HEK293 (cell line): Measurements from ENCODE around the gene RPL10.

Experiments used
- GLI4 ChIP-seq: fragments of 450-650 bp; formaldehyde crosslinking; IDR thresholded peaks from 2 replicates; pipeline ENCODE4 v1.5.1; 2016; ENCODE audit warnings: missing biosample characterization, missing genetic modification characterization
- HOXC10 ChIP-seq: sonication (generic); formaldehyde crosslinking; IDR thresholded peaks from 2 replicates; pipeline ENCODE4 v1.8.1; 2023; ENCODE audit warnings: mild to moderate bottlenecking, missing genetic modification reagents
- PATZ1 ChIP-seq: fragments of 450-650 bp; formaldehyde crosslinking; IDR thresholded peaks from 2 replicates; pipeline ENCODE4 v1.5.1; 2016; ENCODE audit warnings: missing biosample characterization, missing genetic modification characterization
- SP7 ChIP-seq: fragments of 450-650 bp; formaldehyde crosslinking; IDR thresholded peaks from 2 replicates; pipeline ENCODE4 v1.5.1; 2016; ENCODE audit warnings: missing biosample characterization, missing genetic modification characterization
- TCF7L2 ChIP-seq: IDR thresholded peaks from 2 replicates; pipeline ENCODE4 v1.6.1; 2011; ENCODE audit warnings: low read depth, mild to moderate bottlenecking, inconsistent platforms, low read length, moderate library complexity, borderline replicate concordance
- ZFP69B ChIP-seq: fragments of 450-650 bp; formaldehyde crosslinking; IDR thresholded peaks from 2 replicates; pipeline ENCODE4 v1.5.1; 2016; ENCODE audit warnings: missing biosample characterization, missing genetic modification characterization
- ZNF10 ChIP-seq: fragments of 450-650 bp; formaldehyde crosslinking; IDR thresholded peaks from 2 replicates; pipeline ENCODE4 v1.5.1; 2017; ENCODE audit warnings: missing biosample characterization, missing genetic modification characterization
- ZNF184 ChIP-seq: fragments of 450-650 bp; IDR thresholded peaks from 2 replicates; pipeline ENCODE4 v1.5.1; 2018; ENCODE audit warnings: missing biosample characterization, mild to moderate bottlenecking, missing genetic modification characterization
- ZNF2 ChIP-seq: fragments of 450-650 bp; formaldehyde crosslinking; IDR thresholded peaks from 2 replicates; pipeline ENCODE4 v1.5.1; 2016; ENCODE audit warnings: missing biosample characterization, missing genetic modification characterization
- ZNF23 ChIP-seq: fragments of 450-650 bp; formaldehyde crosslinking; IDR thresholded peaks from 2 replicates; pipeline ENCODE4 v1.5.1; 2016; ENCODE audit warnings: missing biosample characterization, missing genetic modification characterization, borderline replicate concordance
- ZNF311 ChIP-seq: fragments of 450-650 bp; formaldehyde crosslinking; IDR thresholded peaks from 2 replicates; pipeline ENCODE4 v1.5.1; 2017; ENCODE audit warnings: missing biosample characterization, missing genetic modification characterization, borderline replicate concordance
- ZNF433 ChIP-seq: fragments of 450-650 bp; formaldehyde crosslinking; IDR thresholded peaks from 2 replicates; pipeline ENCODE4 v1.5.1; 2016; ENCODE audit warnings: missing biosample characterization, missing genetic modification characterization, low read depth
- ZNF558 ChIP-seq: fragments of 450-650 bp; formaldehyde crosslinking; IDR thresholded peaks from 2 replicates; pipeline ENCODE4 v1.5.1; 2016; ENCODE audit warnings: missing biosample characterization, missing genetic modification characterization
- ZNF561 ChIP-seq: fragments of 450-650 bp; IDR thresholded peaks from 2 replicates; pipeline ENCODE4 v1.5.1; 2018; ENCODE audit warnings: missing biosample characterization, missing genetic modification characterization, borderline replicate concordance
- ZNF600 ChIP-seq: fragments of 450-650 bp; formaldehyde crosslinking; IDR thresholded peaks from 2 replicates; pipeline ENCODE4 v1.5.1; 2016; ENCODE audit warnings: missing biosample characterization, missing genetic modification characterization
- ZNF624 ChIP-seq: fragments of 450-650 bp; formaldehyde crosslinking; IDR thresholded peaks from 2 replicates; pipeline ENCODE4 v1.5.1; 2017; ENCODE audit warnings: missing biosample characterization, missing genetic modification characterization
- ZNF660 ChIP-seq: fragments of 450-650 bp; IDR thresholded peaks from 2 replicates; pipeline ENCODE4 v1.5.1; 2018; ENCODE audit warnings: missing biosample characterization, mild to moderate bottlenecking, missing genetic modification characterization
- ZNF664 ChIP-seq: fragments of 450-650 bp; formaldehyde crosslinking; IDR thresholded peaks from 2 replicates; pipeline ENCODE4 v1.5.1; 2016; ENCODE audit warnings: missing biosample characterization, missing genetic modification characterization
- ZNF677 ChIP-seq: fragments of 450-650 bp; IDR thresholded peaks from 2 replicates; pipeline ENCODE4 v1.5.0; 2018; ENCODE audit warnings: missing biosample characterization, mild to moderate bottlenecking, missing genetic modification characterization, moderate library complexity
- ZNF785 ChIP-seq: fragments of 450-650 bp; formaldehyde crosslinking; IDR thresholded peaks from 2 replicates; pipeline ENCODE4 v1.5.1; 2016; ENCODE audit warnings: missing biosample characterization, missing genetic modification characterization
- TF ChIP-seq, protein P1 (sequence below): fragments of 450-650 bp; formaldehyde crosslinking; IDR thresholded peaks from 2 replicates; pipeline ENCODE4 v1.5.1; 2016; ENCODE audit warnings: missing biosample characterization, missing genetic modification characterization, low read depth
- TF ChIP-seq, protein P2 (sequence below): fragments of 450-650 bp; formaldehyde crosslinking; IDR thresholded peaks from 2 replicates; pipeline ENCODE4; 2016; ENCODE audit warnings: missing biosample characterization, missing genetic modification characterization
- TF ChIP-seq, protein P3 (sequence below): fragments of 450-650 bp; formaldehyde crosslinking; IDR thresholded peaks from 2 replicates; pipeline ENCODE4 v1.5.1; 2017; ENCODE audit warnings: missing biosample characterization, missing genetic modification characterization
- TF ChIP-seq, protein P4 (sequence below): fragments of 450-650 bp; formaldehyde crosslinking; IDR thresholded peaks from 2 replicates; pipeline ENCODE4 v1.5.1; 2016; ENCODE audit warnings: missing biosample characterization, missing genetic modification characterization
- TF ChIP-seq, protein P5 (sequence below): sonication (generic); formaldehyde crosslinking; IDR thresholded peaks from 2 replicates; pipeline ENCODE4 v1.8.1; 2022; ENCODE audit warnings: mild to moderate bottlenecking, moderate library complexity, missing genetic modification reagents
- TF ChIP-seq, protein P6 (sequence below): fragments of 450-650 bp; formaldehyde crosslinking; IDR thresholded peaks from 2 replicates; pipeline ENCODE4 v1.5.1; 2016; ENCODE audit warnings: missing biosample characterization, missing genetic modification characterization, borderline replicate concordance
- TF ChIP-seq, protein P7 (sequence below): fragments of 450-650 bp; formaldehyde crosslinking; IDR thresholded peaks from 2 replicates; pipeline ENCODE4 v1.5.1; 2016; ENCODE audit warnings: missing biosample characterization, missing genetic modification characterization

RPL10 gene

GRCh38 chrX:154378059-154378798 lies 19.9 kb upstream of the RPL10 start (continued):
- TF ChIP-seq ZNF624 = no peak
- TF ChIP-seq ZNF660 = no peak
- no peak for TF ChIP-seq ZNF23
- TF ChIP-seq ZNF677 (tag by site-specific recombination) = no peak
- TF ChIP-seq, protein P1, sequence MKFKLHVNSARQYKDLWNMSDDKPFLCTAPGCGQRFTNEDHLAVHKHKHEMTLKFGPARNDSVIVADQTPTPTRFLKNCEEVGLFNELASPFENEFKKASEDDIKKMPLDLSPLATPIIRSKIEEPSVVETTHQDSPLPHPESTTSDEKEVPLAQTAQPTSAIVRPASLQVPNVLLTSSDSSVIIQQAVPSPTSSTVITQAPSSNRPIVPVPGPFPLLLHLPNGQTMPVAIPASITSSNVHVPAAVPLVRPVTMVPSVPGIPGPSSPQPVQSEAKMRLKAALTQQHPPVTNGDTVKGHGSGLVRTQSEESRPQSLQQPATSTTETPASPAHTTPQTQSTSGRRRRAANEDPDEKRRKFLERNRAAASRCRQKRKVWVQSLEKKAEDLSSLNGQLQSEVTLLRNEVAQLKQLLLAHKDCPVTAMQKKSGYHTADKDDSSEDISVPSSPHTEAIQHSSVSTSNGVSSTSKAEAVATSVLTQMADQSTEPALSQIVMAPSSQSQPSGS (tag by site-specific recombination) = no peak
- TF ChIP-seq, protein P2, sequence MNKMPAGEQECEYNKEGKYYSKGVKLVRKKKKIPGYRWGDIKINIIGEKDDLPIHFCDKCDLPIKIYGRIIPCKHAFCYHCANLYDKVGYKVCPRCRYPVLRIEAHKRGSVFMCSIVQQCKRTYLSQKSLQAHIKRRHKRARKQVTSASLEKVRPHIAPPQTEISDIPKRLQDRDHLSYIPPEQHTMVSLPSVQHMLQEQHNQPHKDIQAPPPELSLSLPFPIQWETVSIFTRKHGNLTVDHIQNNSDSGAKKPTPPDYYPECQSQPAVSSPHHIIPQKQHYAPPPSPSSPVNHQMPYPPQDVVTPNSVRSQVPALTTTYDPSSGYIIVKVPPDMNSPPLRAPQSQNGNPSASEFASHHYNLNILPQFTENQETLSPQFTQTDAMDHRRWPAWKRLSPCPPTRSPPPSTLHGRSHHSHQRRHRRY (tag by site-specific recombination) = no peak
- no peak for TF ChIP-seq HOXC10 (CRISPR knock-in tag)
- no peak for TF ChIP-seq ZNF10 (tag by site-specific recombination)
- TF ChIP-seq ZNF785 (tag by site-specific recombination) = no peak
- TF ChIP-seq, protein P3, sequence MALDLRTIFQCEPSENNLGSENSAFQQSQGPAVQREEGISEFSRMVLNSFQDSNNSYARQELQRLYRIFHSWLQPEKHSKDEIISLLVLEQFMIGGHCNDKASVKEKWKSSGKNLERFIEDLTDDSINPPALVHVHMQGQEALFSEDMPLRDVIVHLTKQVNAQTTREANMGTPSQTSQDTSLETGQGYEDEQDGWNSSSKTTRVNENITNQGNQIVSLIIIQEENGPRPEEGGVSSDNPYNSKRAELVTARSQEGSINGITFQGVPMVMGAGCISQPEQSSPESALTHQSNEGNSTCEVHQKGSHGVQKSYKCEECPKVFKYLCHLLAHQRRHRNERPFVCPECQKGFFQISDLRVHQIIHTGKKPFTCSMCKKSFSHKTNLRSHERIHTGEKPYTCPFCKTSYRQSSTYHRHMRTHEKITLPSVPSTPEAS = no peak
- peak; percentile 46; the same call in 1 of the 2 replicates for TF ChIP-seq ZNF561
- no peak for TF ChIP-seq ZNF2 (tag by site-specific recombination)
- TF ChIP-seq, protein P4, sequence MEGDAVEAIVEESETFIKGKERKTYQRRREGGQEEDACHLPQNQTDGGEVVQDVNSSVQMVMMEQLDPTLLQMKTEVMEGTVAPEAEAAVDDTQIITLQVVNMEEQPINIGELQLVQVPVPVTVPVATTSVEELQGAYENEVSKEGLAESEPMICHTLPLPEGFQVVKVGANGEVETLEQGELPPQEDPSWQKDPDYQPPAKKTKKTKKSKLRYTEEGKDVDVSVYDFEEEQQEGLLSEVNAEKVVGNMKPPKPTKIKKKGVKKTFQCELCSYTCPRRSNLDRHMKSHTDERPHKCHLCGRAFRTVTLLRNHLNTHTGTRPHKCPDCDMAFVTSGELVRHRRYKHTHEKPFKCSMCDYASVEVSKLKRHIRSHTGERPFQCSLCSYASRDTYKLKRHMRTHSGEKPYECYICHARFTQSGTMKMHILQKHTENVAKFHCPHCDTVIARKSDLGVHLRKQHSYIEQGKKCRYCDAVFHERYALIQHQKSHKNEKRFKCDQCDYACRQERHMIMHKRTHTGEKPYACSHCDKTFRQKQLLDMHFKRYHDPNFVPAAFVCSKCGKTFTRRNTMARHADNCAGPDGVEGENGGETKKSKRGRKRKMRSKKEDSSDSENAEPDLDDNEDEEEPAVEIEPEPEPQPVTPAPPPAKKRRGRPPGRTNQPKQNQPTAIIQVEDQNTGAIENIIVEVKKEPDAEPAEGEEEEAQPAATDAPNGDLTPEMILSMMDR (tag by site-specific recombination) = no peak
- TF ChIP-seq, protein P5, sequence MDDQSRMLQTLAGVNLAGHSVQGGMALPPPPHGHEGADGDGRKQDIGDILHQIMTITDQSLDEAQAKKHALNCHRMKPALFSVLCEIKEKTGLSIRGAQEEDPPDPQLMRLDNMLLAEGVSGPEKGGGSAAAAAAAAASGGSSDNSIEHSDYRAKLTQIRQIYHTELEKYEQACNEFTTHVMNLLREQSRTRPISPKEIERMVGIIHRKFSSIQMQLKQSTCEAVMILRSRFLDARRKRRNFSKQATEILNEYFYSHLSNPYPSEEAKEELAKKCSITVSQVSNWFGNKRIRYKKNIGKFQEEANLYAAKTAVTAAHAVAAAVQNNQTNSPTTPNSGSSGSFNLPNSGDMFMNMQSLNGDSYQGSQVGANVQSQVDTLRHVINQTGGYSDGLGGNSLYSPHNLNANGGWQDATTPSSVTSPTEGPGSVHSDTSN = no peak
- TF ChIP-seq, protein P6, sequence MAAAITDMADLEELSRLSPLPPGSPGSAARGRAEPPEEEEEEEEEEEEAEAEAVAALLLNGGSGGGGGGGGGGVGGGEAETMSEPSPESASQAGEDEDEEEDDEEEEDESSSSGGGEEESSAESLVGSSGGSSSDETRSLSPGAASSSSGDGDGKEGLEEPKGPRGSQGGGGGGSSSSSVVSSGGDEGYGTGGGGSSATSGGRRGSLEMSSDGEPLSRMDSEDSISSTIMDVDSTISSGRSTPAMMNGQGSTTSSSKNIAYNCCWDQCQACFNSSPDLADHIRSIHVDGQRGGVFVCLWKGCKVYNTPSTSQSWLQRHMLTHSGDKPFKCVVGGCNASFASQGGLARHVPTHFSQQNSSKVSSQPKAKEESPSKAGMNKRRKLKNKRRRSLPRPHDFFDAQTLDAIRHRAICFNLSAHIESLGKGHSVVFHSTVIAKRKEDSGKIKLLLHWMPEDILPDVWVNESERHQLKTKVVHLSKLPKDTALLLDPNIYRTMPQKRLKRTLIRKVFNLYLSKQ = no peak
- TF ChIP-seq PATZ1 (tag by site-specific recombination) = 0 out of 2 replicates have a peak, but pooled peaks have one; percentile 53
- TF ChIP-seq TCF7L2 = no peak
- TF ChIP-seq ZNF600 = peak; percentile 52
- TF ChIP-seq ZNF311 (tag by site-specific recombination) = no peak
- TF ChIP-seq SP7 (tag by site-specific recombination) = peak; percentile 23
- no peak for TF ChIP-seq ZNF184 (tag by site-specific recombination)
- TF ChIP-seq ZNF558 (tag by site-specific recombination) = no peak
- TF ChIP-seq GLI4 (tag by site-specific recombination) = no peak
- TF ChIP-seq, protein P7, sequence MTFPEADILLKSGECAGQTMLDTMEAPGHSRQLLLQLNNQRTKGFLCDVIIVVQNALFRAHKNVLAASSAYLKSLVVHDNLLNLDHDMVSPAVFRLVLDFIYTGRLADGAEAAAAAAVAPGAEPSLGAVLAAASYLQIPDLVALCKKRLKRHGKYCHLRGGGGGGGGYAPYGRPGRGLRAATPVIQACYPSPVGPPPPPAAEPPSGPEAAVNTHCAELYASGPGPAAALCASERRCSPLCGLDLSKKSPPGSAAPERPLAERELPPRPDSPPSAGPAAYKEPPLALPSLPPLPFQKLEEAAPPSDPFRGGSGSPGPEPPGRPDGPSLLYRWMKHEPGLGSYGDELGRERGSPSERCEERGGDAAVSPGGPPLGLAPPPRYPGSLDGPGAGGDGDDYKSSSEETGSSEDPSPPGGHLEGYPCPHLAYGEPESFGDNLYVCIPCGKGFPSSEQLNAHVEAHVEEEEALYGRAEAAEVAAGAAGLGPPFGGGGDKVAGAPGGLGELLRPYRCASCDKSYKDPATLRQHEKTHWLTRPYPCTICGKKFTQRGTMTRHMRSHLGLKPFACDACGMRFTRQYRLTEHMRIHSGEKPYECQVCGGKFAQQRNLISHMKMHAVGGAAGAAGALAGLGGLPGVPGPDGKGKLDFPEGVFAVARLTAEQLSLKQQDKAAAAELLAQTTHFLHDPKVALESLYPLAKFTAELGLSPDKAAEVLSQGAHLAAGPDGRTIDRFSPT (tag by site-specific recombination) = peak; percentile 94
- no peak; the same call in 1 of the 2 replicates for TF ChIP-seq ZFP69B (tag by site-specific recombination)
- no peak for TF ChIP-seq ZNF664 (tag by site-specific recombination)
- TF ChIP-seq ZNF433 (tag by site-specific recombination) = no peak
